NT2/D1 (cell line): ENCODE results near the gene MORF4L1.
"Not testable (repeated sequence)": the region's sequence is repeated elsewhere in the genome, so short reads cannot be mapped to it uniquely, and the experiment has no call there.

Experiments used
- SUZ12 ChIP-seq: IDR thresholded peaks from 2 replicates; pipeline ENCODE4 v1.6.1; 2011; ENCODE audit not compliant: insufficient read length, insufficient read depth; ENCODE audit errors: extremely low read depth
- YY1 ChIP-seq: IDR thresholded peaks from 2 replicates; pipeline ENCODE4 v1.6.1; 2011; ENCODE audit not compliant: insufficient read length, insufficient read depth

DNA sequence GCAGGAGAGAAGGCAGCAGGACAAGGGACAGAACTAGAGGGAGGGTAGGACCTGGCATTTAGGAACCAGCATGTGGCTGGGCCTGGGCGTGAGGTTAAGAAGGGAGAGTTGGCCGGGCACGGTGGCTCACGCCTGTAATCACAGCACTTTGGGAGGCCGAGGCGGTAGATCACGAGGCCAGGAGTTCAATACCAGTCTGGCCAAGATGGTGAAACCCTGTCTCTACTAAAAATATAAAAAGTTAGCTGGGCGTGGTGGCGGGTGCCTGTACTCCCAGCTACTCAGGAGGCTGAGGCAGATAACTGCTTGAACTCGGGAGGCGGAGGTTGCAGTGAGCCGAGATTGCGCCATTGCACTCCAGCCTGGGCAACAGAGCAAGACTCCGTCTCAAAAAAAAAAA lies 55.5 kb downstream of the MORF4L1 start:
- TF ChIP-seq SUZ12, YY1: not testable (repeated sequence)
